ENCODE data around the gene F11. TPM values are rescaled to one million over a fixed set of nuclear protein-coding genes. Genes with fewer than 3 reads are reported as not detected.
"Not testable (repeated sequence)": the region's sequence is repeated elsewhere in the genome, so short reads cannot be mapped to it uniquely, and the experiment has no call there.

F11 gene
- total and polyA plus RNA-seq, 2 experiments from 2014 or later = 0.74 to 2.1 TPM

DNA sequence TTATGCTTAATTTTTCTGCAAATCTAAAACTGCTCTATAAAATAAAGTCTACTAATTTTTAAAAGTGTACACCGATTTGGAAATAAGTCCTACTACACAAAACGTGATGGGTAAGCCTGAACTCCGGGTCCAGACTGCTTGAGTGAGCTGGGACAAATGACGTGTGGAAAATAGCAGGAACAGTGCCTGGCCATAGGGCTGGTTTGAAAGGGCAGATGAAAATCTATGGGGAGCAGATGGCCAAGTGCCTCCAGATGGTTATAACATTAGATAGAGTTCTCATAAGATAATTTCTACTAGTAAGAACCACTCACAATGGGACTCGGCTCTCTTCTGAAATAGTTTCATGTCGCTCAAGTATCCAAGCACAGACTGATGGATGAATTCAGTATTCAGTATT lies 52.5 kb downstream of the F11 start (continued):
- TF ChIP-seq EZH2 (IDR thresholded peaks at IDR 0.05; ENCODE audit: low read depth, unreplicated experiment) (no peak), CREB1 (CRISPR knock-in tag; IDR thresholded peaks at IDR 0.05; ENCODE audit: low read depth) (no peak), STAT1 (IDR thresholded peaks at IDR 0.05; ENCODE audit: unreplicated experiment) (no peak), JUNB (IDR thresholded peaks at IDR 0.05; ENCODE audit: unreplicated experiment) (no peak), POLR2AphosphoS5 (IDR thresholded peaks at IDR 0.05; ENCODE audit: low read depth) (no peak)
- TF ChIP-seq, protein P1, sequence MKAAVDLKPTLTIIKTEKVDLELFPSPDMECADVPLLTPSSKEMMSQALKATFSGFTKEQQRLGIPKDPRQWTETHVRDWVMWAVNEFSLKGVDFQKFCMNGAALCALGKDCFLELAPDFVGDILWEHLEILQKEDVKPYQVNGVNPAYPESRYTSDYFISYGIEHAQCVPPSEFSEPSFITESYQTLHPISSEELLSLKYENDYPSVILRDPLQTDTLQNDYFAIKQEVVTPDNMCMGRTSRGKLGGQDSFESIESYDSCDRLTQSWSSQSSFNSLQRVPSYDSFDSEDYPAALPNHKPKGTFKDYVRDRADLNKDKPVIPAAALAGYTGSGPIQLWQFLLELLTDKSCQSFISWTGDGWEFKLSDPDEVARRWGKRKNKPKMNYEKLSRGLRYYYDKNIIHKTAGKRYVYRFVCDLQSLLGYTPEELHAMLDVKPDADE (IDR thresholded peaks at IDR 0.05) = no peak
- TF ChIP-seq, protein P2, sequence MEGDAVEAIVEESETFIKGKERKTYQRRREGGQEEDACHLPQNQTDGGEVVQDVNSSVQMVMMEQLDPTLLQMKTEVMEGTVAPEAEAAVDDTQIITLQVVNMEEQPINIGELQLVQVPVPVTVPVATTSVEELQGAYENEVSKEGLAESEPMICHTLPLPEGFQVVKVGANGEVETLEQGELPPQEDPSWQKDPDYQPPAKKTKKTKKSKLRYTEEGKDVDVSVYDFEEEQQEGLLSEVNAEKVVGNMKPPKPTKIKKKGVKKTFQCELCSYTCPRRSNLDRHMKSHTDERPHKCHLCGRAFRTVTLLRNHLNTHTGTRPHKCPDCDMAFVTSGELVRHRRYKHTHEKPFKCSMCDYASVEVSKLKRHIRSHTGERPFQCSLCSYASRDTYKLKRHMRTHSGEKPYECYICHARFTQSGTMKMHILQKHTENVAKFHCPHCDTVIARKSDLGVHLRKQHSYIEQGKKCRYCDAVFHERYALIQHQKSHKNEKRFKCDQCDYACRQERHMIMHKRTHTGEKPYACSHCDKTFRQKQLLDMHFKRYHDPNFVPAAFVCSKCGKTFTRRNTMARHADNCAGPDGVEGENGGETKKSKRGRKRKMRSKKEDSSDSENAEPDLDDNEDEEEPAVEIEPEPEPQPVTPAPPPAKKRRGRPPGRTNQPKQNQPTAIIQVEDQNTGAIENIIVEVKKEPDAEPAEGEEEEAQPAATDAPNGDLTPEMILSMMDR (conservative IDR thresholded peaks at IDR 0.05; ENCODE audit: low read depth in 2 of 2) = no peak

DNA sequence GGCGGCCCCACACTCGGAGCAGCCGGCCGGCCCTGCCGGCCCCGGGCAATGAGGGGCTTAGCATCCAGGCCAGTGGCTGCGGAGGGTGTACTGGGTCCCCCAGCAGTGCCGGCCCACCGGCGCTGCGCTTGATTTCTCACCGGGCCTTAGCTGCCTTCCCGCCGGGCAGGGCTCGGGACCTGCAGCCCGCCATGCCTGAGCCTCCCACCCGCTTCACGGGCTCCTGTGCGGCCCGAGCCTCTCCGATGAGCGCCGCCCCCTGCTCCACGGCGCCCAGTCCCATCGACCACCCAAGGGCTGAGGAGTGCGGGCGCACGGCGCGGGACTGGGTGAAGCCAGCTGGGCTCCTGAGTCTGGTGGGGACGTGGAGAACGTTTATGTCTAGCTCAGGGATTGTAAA lies 58.7 kb downstream of the F11 start:
- not testable (repeated sequence) for H3K27ac Mint-ChIP-seq; H3K79me2 ChIP-seq (replicated peaks; ENCODE audit: insufficient read depth); H4K20me1 ChIP-seq (replicated peaks; ENCODE audit: insufficient read depth); H3K36me3 Mint-ChIP-seq (ENCODE audit: low read depth); H3K4me1 Mint-ChIP-seq; H3K27me3 Mint-ChIP-seq (ENCODE audit: insufficient read depth, low read depth, poor library complexity); H3K4me1 ChIP-seq (ENCODE audit: insufficient read depth); H3K9me2 ChIP-seq (ENCODE audit: insufficient read depth); H3K4me3 Mint-ChIP-seq; DNase-seq (ENCODE audit: low spot score); H3K9me3 Mint-ChIP-seq; H2AFZ ChIP-seq; H3F3A ChIP-seq (replicated peaks; ENCODE audit: low read depth); H3K27ac ChIP-seq (ENCODE audit: low read depth); H3K36me3 ChIP-seq (ENCODE audit: insufficient read depth); H3K27me3 ChIP-seq (ENCODE audit: insufficient read depth); H3K4me3 ChIP-seq; H3K4me2 ChIP-seq; ATAC-seq

DNA sequence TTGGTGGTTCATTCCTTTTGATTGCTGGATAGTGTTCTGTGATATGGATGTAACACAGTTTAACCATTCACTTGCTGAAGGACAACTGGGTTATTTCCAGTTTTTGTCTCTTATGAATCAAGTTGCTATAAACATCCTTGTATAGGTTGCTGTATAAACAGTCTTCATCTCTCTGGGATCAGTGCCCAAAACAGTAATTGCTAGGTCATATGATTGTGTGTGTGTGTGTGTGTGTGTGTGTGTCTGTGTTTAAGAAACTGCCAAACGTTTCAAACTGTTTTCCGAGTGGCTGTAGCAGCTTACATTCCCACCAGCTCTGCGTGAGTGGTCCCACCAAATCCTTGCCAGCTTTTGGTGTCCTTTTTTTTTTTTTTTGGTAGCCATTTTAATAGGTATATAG lies 60.4 kb downstream of the F11 start:
- ATAC-seq (no peak), DNase-seq (ENCODE audit: low spot score) (no peak)
- Histone ChIP-seq H4K20me1 (replicated peaks; ENCODE audit: insufficient read depth) (no peaks in the 10 kb centered on the region), H3K4me2 (no peak overlapping the region), H3K27ac (ENCODE audit: low read depth) (no peak overlapping the region), H3K36me3 (ENCODE audit: insufficient read depth) (no peaks in the 10 kb centered on the region), H3K79me2 (replicated peaks; ENCODE audit: insufficient read depth) (no peaks in the 10 kb centered on the region), H3K4me1 (ENCODE audit: insufficient read depth) (no peaks in the 10 kb centered on the region), H3K4me3 (no peak overlapping the region), H3K27me3 (ENCODE audit: insufficient read depth) (no peaks in the 10 kb centered on the region), H3K9me2 (ENCODE audit: insufficient read depth) (no peaks in the 10 kb centered on the region), H2AFZ (no peak overlapping the region), H3F3A (replicated peaks; ENCODE audit: low read depth) (no peaks in the 10 kb centered on the region)
- Mint-ChIP-seq H3K4me1 (no peaks in the 10 kb centered on the region), H3K27me3 (ENCODE audit: insufficient read depth, low read depth, poor library complexity) (no peaks in the 10 kb centered on the region), H3K9me3 (peaks cover 7% of the 10 kb centered on the region), H3K4me3 (no peak overlapping the region), H3K27ac (no peak overlapping the region), H3K36me3 (ENCODE audit: low read depth) (peaks cover 5% of the 10 kb centered on the region; the same call in 1 of the 3 replicates)
- no peak for TF ChIP-seq NANOG (IDR thresholded peaks at IDR 0.05; ENCODE audit: borderline replicate concordance)
- TF ChIP-seq, protein P2 (conservative IDR thresholded peaks at IDR 0.05; ENCODE audit: low read depth in 2 of 2) = no peak
- no peak for TF ChIP-seq JUNB (IDR thresholded peaks at IDR 0.05; ENCODE audit: unreplicated experiment)
- no peak for TF ChIP-seq STAT1 (IDR thresholded peaks at IDR 0.05; ENCODE audit: unreplicated experiment)
- TF ChIP-seq POLR2AphosphoS5 (IDR thresholded peaks at IDR 0.05; ENCODE audit: low read depth) = no peak
- TF ChIP-seq ZNF331 (CRISPR knock-in tag; IDR thresholded peaks at IDR 0.05; ENCODE audit: low read depth) = no peak
- TF ChIP-seq, protein P1 (IDR thresholded peaks at IDR 0.05) = no peak

Data from GM23338 (cell line).